ENCODE measurements around the gene EQTN.

- no peak for TF ChIP-seq CTCF (conservative IDR thresholded peaks at IDR 0.05; ENCODE audit: low read depth, low read length)
- no peak for TF ChIP-seq SMC3 (IDR thresholded peaks at IDR 0.05; ENCODE audit: low read depth, low read length)
- TF ChIP-seq RAD21 (IDR thresholded peaks at IDR 0.05; ENCODE audit: low read length) = no peak
- no peak for TF ChIP-seq POLR2A (IDR thresholded peaks at IDR 0.05; ENCODE audit: low read depth, low read length)
- no peak for TF ChIP-seq MAFK (IDR thresholded peaks at IDR 0.05; ENCODE audit: low read depth, low read length)
- no peak for TF ChIP-seq RFX5 (IDR thresholded peaks at IDR 0.05; ENCODE audit: low read depth, low read length)
- no peak for TF ChIP-seq MAZ (IDR thresholded peaks at IDR 0.05; ENCODE audit: borderline replicate concordance, low read depth, low read length)
These were observed 44.1 kb upstream of the EQTN start for GRCh38 chr9:27340961-27341511.

Data from IMR-90 (cell line).